ENCODE results near the gene BID. TPM values are rescaled to one million over a fixed set of nuclear protein-coding genes. Genes with fewer than 3 reads are reported as not detected.

The BID gene
- total and polyA plus RNA-seq, 5 donors from 2014 or later, result 17.6 to 84.0 (median 64.3) TPM

DNA sequence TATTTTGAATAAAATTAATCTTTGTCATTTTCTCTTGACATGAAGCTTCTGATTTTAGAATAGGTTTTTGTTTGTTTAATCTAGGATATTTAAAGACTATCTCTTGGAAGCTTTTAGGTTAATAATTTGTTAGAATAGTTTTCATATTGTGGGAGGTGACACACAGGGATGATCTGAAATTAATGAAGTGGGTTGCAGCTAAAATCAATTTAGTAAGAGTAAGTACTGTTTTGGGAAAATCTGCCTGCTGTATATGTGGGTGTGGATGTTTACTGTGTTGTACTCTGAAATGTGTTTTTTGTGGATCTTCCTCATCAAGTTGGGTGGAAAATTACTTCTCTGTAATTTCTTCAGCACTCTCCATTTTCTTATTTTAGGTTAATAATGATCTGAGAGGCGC, 67.3 kb downstream of the BID start:
- Histone ChIP-seq H3K36me3 (ENCODE audit: control insufficient read depth, insufficient read depth, low read length) (peaks cover 13% of the 10 kb centered on the region), H3K4me3 (ENCODE audit: low read depth, low read length) (peak overlapping the region; percentile 43), H3K9me3 (ENCODE audit: control insufficient read depth in 2 of 2, low read length in 2 of 2) (no peaks in the 10 kb centered on the region), H3K27ac (ENCODE audit: insufficient read depth, low read length, poor library complexity, severe bottlenecking) (peak overlapping the region; percentile 49), H3K27me3 (ENCODE audit: control insufficient read depth, insufficient read depth, low read length) (no peaks in the 10 kb centered on the region), H3K4me1 (ENCODE audit: control insufficient read depth, insufficient read depth, low read length, poor library complexity, severe bottlenecking) (peaks cover 7% of the 10 kb centered on the region)
- H3K4me1 Mint-ChIP-seq, result peaks cover 7 to 22% (median 11%) of the 10 kb centered on the region in 4 donors
- peak overlapping the region in 2 of 3 donors; percentile 43 to 88 for H3K27ac Mint-ChIP-seq
- H3K27me3 Mint-ChIP-seq, result no peaks in the 10 kb centered on the region
- H3K4me3 Mint-ChIP-seq, result no peak overlapping the region
- no peak for DNase-seq
- peaks cover 21% of the 10 kb centered on the region for H3K36me3 Mint-ChIP-seq
- ATAC-seq (ENCODE audit: low read depth in 2 of 2), result no peak
- H3K9me3 Mint-ChIP-seq, result no peaks in the 10 kb centered on the region

GRCh38 chr22:17705951-17706900, 68.0 kb downstream of the BID start:
- peaks cover 7 to 22% (median 11%) of the 10 kb centered on the region in 4 donors for H3K4me1 Mint-ChIP-seq
- Histone ChIP-seq H3K4me1 (ENCODE audit: control insufficient read depth, insufficient read depth, low read length, poor library complexity, severe bottlenecking) (peaks cover 7% of the 10 kb centered on the region), H3K36me3 (ENCODE audit: control insufficient read depth, insufficient read depth, low read length) (peaks cover 14% of the 10 kb centered on the region), H3K27ac (ENCODE audit: insufficient read depth, low read length, poor library complexity, severe bottlenecking) (peak overlapping the region; percentile 49), H3K4me3 (ENCODE audit: low read depth, low read length) (peak overlapping the region; percentile 43), H3K9me3 (ENCODE audit: control insufficient read depth in 2 of 2, low read length in 2 of 2) (no peaks in the 10 kb centered on the region), H3K27me3 (ENCODE audit: control insufficient read depth, insufficient read depth, low read length) (no peaks in the 10 kb centered on the region)
- H3K27me3 Mint-ChIP-seq, result no peaks in the 10 kb centered on the region
- no peaks in the 10 kb centered on the region for H3K9me3 Mint-ChIP-seq
- peak overlapping the region; percentile 50 to 88 (median 65) for H3K27ac Mint-ChIP-seq
- DNase-seq, result peak in 2 of 3 donors; percentile 10 to 77
- peaks cover 21% of the 10 kb centered on the region for H3K36me3 Mint-ChIP-seq
- peak overlapping the region; percentile 15 to 75 (median 72) for H3K4me3 Mint-ChIP-seq
- ATAC-seq (ENCODE audit: low read depth in 2 of 2), result peak; percentile 88

- H3K4me1 ChIP-seq (ENCODE audit: control insufficient read depth, insufficient read depth, low read length, poor library complexity, severe bottlenecking), result peaks cover 7% of the 10 kb centered on the region
- no peak overlapping the region for H3K4me3 ChIP-seq (ENCODE audit: low read depth, low read length)
- no peaks in the 10 kb centered on the region for H3K27me3 ChIP-seq (ENCODE audit: control insufficient read depth, insufficient read depth, low read length)
- peaks cover 24% of the 10 kb centered on the region for H3K36me3 Mint-ChIP-seq
- no peak for ATAC-seq (ENCODE audit: low read depth in 2 of 2)
- H3K27ac ChIP-seq (ENCODE audit: insufficient read depth, low read length, poor library complexity, severe bottlenecking), result no peak overlapping the region
- H3K36me3 ChIP-seq (ENCODE audit: control insufficient read depth, insufficient read depth, low read length), result peaks cover 14% of the 10 kb centered on the region
- no peaks in the 10 kb centered on the region for H3K9me3 ChIP-seq (ENCODE audit: control insufficient read depth in 2 of 2, low read length in 2 of 2)
- peaks cover 7 to 26% (median 11%) of the 10 kb centered on the region in 4 donors for H3K4me1 Mint-ChIP-seq
- H3K27me3 Mint-ChIP-seq, result no peaks in the 10 kb centered on the region
- no peak overlapping the region for H3K4me3 Mint-ChIP-seq
- H3K9me3 Mint-ChIP-seq, result no peaks in the 10 kb centered on the region
- peak overlapping the region; percentile 23 to 88 (median 42) for H3K27ac Mint-ChIP-seq
- DNase-seq, result peak in 1 of 3 donors; percentile 2
These were observed 68.7 kb downstream of the BID start for GRCh38 chr22:17705546-17705945.

GRCh38 chr22:17703811-17704210, 70.5 kb downstream of the BID start:
- H3K36me3 ChIP-seq (ENCODE audit: control insufficient read depth, insufficient read depth, low read length), result peaks cover 14% of the 10 kb centered on the region
- H3K27me3 ChIP-seq (ENCODE audit: control insufficient read depth, insufficient read depth, low read length), result no peaks in the 10 kb centered on the region
- no peak overlapping the region for H3K27ac ChIP-seq (ENCODE audit: insufficient read depth, low read length, poor library complexity, severe bottlenecking)
- Mint-ChIP-seq H3K36me3 (peaks cover 28% of the 10 kb centered on the region), H3K27me3 (no peaks in the 10 kb centered on the region), H3K9me3 (no peaks in the 10 kb centered on the region), H3K4me3 (no peak overlapping the region), H3K27ac (peak overlapping the region in 1 of 3 donors; percentile 5), H3K4me1 (peaks cover 9 to 29% (median 17%) of the 10 kb centered on the region in 4 donors)
- H3K4me1 ChIP-seq (ENCODE audit: control insufficient read depth, insufficient read depth, low read length, poor library complexity, severe bottlenecking), result peaks cover 7% of the 10 kb centered on the region
- no peak for DNase-seq
- H3K4me3 ChIP-seq (ENCODE audit: low read depth, low read length), result no peak overlapping the region
- H3K9me3 ChIP-seq (ENCODE audit: control insufficient read depth in 2 of 2, low read length in 2 of 2), result no peaks in the 10 kb centered on the region
- no peak for ATAC-seq (ENCODE audit: low read depth in 2 of 2)

DNA sequence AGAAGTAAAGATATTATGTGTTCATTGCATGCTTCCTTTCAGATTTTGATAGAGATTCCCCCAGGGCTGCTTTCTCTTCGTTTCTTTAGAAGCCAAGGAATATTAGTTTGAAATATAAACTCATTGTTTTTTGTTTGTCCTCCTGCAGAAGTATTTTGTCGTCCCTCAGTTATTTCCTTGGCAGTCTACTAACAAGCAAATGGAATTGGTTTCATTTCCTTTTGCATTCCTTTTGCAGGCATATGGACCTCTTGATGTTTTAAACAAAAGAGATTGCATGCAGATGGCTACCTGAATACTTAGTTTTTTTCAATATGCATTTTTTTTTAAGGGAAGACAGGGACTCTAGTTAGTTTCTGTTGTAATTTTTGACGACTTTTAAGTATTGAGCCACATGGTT, 73.5 kb downstream of the BID start:
- ATAC-seq (ENCODE audit: low read depth in 2 of 2) (no peak), DNase-seq (no peak)
- Histone ChIP-seq H3K36me3 (ENCODE audit: control insufficient read depth, insufficient read depth, low read length) (peaks cover 23% of the 10 kb centered on the region), H3K27ac (ENCODE audit: insufficient read depth, low read length, poor library complexity, severe bottlenecking) (no peak overlapping the region), H3K27me3 (ENCODE audit: control insufficient read depth, insufficient read depth, low read length) (no peaks in the 10 kb centered on the region), H3K4me1 (ENCODE audit: control insufficient read depth, insufficient read depth, low read length, poor library complexity, severe bottlenecking) (no peaks in the 10 kb centered on the region), H3K4me3 (ENCODE audit: low read depth, low read length) (no peak overlapping the region), H3K9me3 (ENCODE audit: control insufficient read depth in 2 of 2, low read length in 2 of 2) (no peaks in the 10 kb centered on the region)
- Mint-ChIP-seq H3K4me1 (peaks cover 9 to 27% (median 12%) of the 10 kb centered on the region in 4 donors), H3K9me3 (no peaks in the 10 kb centered on the region), H3K27ac (peak overlapping the region in 1 of 3 donors; percentile 43), H3K4me3 (no peak overlapping the region), H3K36me3 (peaks cover 33% of the 10 kb centered on the region), H3K27me3 (no peaks in the 10 kb centered on the region)

GRCh38 chr22:17699696-17700340, 74.5 kb downstream of the BID start:
- no peak overlapping the region for H3K27ac ChIP-seq (ENCODE audit: insufficient read depth, low read length, poor library complexity, severe bottlenecking)
- ATAC-seq (ENCODE audit: low read depth in 2 of 2) (no peak), DNase-seq (no peak)
- H3K36me3 ChIP-seq (ENCODE audit: control insufficient read depth, insufficient read depth, low read length), result peaks cover 26% of the 10 kb centered on the region
- no peak overlapping the region for H3K4me3 ChIP-seq (ENCODE audit: low read depth, low read length)
- H3K4me1 ChIP-seq (ENCODE audit: control insufficient read depth, insufficient read depth, low read length, poor library complexity, severe bottlenecking), result no peaks in the 10 kb centered on the region
- no peak overlapping the region for H3K4me3 Mint-ChIP-seq
- no peaks in the 10 kb centered on the region for H3K27me3 Mint-ChIP-seq
- H3K4me1 Mint-ChIP-seq, result peaks cover 6 to 22% (median 12%) of the 10 kb centered on the region in 4 donors
- H3K9me3 ChIP-seq (ENCODE audit: control insufficient read depth in 2 of 2, low read length in 2 of 2), result no peaks in the 10 kb centered on the region
- peak overlapping the region in 1 of 3 donors; percentile 7 for H3K27ac Mint-ChIP-seq
- no peaks in the 10 kb centered on the region for H3K9me3 Mint-ChIP-seq
- peaks cover 33% of the 10 kb centered on the region for H3K36me3 Mint-ChIP-seq
- H3K27me3 ChIP-seq (ENCODE audit: control insufficient read depth, insufficient read depth, low read length), result no peaks in the 10 kb centered on the region

DNA sequence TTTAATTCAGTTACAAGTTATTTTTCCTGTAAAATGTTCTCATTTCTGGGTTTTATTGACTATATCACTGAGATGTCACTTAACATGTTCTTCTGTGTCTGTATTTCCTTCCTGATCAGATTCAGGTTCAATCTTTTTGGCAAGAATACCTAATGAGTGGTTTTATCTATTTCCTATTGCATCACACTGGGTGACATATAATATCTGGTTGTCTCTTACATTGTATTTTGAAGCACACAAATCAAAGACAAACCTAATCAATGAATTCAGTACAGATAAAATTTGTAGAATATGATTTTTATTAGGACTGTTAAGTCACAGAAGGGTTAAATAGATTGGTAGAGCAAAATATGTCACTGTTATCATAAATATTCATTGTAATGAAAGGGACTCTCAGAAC, 75.3 kb downstream of the BID start:
- Mint-ChIP-seq H3K9me3 (no peaks in the 10 kb centered on the region), H3K27me3 (no peaks in the 10 kb centered on the region), H3K4me1 (peaks cover 8 to 20% (median 13%) of the 10 kb centered on the region in 4 donors), H3K27ac (peak overlapping the region in 2 of 3 donors; percentile 29 to 40), H3K4me3 (no peak overlapping the region), H3K36me3 (peaks cover 28% of the 10 kb centered on the region)
- DNase-seq (no peak), ATAC-seq (ENCODE audit: low read depth in 2 of 2) (no peak)
- Histone ChIP-seq H3K27me3 (ENCODE audit: control insufficient read depth, insufficient read depth, low read length) (no peaks in the 10 kb centered on the region), H3K36me3 (ENCODE audit: control insufficient read depth, insufficient read depth, low read length) (peaks cover 23% of the 10 kb centered on the region), H3K4me1 (ENCODE audit: control insufficient read depth, insufficient read depth, low read length, poor library complexity, severe bottlenecking) (no peaks in the 10 kb centered on the region), H3K27ac (ENCODE audit: insufficient read depth, low read length, poor library complexity, severe bottlenecking) (no peak overlapping the region), H3K9me3 (ENCODE audit: control insufficient read depth in 2 of 2, low read length in 2 of 2) (no peaks in the 10 kb centered on the region), H3K4me3 (ENCODE audit: low read depth, low read length) (no peak overlapping the region)

Data from CD4-positive, CD25-positive, alpha-beta regulatory T cell (primary cell).